ENCODE measurements around the gene LGALS16.
A peak's percentile ranks its signal among the peaks of the same experiment; 100 is the strongest.
"Not testable (repeated sequence)": the region's sequence is repeated elsewhere in the genome, so short reads cannot be mapped to it uniquely, and the experiment has no call there.

LGALS16 gene

DNA sequence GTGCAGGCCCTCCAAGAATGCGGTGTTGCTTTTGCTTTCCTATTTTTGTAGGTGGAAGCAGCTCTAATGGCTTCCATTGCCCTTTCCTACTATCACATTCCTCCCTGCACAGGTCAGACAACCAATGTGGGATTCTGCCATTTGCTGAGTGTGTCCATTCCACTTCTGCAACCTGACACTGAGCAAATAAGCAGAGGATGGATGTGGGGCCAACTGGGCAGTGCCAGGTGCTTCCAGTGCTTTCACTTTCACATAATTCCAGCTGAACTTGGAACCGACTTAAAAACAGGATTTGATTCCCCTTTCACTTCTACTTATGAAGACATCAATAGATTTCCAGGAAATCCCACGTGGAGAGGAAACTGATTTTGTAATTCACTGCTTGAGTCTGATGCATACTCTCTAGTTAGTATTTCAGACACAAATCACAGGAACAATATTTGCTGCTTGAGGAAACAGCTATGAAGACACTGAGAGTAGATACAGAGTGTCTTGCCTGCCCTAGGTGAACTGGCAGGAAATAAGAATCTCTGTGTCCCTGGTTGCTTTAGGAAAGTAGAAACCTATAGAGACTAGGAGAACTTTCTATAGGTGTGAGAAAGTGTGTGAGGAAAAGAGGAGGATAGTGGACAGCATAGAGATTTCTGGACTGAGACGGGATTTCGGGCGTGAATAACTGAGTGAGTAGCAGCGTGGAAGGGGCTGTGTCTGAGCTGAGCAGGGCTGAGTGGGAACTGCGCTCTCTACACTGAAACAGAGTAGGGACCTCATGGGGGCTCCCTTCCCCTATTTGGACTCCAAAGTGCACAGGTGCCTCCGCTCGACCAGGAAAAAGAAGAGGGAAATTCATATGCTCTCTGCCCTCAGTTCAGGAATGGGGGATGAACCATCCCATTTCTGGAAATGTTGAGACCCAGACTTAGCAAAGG, 22.5 kb downstream of the LGALS16 start:
- no peak for DNase-seq (ENCODE audit: low read depth in 2 of 2)

DNA sequence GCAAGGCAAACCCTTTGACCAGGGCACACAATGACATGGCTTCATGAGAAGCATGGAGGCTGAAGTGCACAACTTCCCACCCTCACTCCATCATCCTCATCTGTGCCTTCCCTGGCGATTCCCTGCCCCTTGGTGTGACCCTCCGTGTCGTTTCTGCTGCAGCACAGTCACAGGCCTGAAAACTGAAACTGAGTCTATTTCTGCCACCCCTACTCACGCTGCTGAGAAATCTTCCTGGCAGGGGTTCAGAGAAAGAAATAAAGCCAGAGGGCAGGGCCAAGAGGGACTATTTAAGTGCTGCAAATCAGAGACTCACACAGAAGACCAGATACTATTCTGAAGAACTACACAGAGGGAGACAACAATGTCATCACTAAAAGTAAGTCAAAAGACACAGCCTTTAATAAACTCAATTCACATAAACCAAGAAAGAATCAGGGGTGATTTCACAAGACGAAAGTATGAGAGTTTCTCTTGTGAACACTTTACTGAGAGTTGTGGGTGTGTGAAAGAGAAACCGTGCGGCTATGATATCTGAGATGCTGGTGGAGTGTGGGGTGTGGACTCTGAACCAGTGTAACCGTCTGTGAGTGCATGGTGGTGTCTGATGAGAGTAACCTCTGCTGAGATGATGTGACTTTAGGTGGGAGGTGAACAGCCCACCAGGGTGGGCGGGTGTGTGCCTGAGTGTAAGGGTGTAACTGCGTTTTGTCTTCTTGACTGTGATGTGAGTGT, 23.5 kb downstream of the LGALS16 start:
- DNase-seq (ENCODE audit: low read depth in 2 of 2), result peak; percentile 16 to 51

DNA sequence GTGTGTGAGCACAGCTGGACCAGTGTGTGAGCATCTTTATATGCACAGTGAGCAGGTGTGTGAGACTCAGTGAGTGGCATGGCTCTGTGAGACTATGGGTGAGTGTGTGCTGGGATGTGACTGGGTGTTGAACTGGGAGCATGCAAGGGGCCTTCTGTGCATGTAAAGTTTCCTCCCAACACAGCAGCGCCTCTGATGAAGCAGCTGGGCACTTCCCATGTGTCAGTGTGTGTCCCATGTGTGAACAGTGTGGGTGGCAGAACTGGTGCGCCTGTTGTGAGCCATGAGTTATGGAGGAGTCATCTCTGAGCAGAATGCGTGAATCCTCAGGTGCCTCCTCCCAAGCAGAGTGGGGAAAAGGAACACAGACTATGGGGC, 24.1 kb downstream of the LGALS16 start:
- DNase-seq (ENCODE audit: low read depth in 2 of 2), result peak in 1 of 2 donors; percentile 40

DNA sequence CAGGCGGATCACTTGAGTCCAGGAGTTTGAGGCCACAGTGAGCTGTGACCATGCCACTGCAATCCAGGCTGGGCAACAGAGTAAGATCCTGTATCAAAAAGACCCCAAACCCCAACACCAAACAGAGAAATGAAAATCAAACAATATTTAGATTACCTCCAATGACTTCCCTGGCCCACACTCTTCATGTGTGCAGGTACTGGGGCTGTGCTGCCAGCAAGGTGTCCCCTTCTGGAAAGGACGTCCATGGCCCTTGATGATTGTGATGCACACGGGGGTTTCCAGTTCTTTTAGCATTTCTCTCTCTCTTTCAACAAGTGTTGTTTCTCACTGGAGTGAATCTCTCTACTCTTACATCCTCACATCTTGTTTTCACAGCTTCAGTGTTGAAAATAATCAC, 24.9 kb downstream of the LGALS16 start:
- DNase-seq (ENCODE audit: low read depth in 2 of 2), result no peak

DNA sequence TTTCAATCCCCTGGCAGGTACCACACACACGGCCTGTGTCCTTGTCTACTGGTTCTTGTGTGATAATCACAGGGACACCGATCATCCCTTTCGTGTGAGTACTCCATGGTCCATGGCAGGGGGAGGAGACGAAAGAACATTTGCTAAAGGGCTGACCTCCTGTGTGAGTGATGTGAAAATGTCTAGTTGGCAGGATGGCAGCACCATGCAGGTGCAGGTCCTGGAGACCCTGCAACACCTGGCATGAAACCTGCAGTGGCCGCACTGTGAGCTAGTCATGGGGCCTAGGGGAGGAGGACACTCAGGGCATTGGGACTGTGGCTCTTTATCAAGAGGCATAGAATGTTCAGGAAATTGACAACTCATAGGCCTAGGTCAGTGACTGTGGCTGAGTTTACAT, 25.7 kb downstream of the LGALS16 start:
- DNase-seq (ENCODE audit: low read depth in 2 of 2), result no peak

DNA sequence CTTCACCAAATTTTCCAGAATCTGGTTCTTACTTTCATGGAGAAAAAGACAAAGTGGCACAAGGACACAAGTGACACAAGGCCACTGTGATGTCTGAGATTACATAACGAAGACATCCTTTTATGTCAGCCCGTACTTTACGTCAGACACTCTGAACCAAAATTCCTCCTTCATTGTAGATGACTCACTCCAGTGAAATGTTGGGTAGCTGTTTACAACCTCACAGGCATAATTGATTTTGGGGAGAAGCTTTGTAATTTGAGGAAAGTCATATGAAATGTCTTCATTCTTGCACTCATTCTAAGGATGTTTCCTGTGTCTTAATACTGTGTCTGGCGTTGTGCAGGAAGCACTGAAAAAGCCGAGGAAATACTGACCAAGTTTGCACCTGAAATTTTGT, 28.6 kb downstream of the LGALS16 start:
- no peak for DNase-seq (ENCODE audit: low read depth in 2 of 2)

DNA sequence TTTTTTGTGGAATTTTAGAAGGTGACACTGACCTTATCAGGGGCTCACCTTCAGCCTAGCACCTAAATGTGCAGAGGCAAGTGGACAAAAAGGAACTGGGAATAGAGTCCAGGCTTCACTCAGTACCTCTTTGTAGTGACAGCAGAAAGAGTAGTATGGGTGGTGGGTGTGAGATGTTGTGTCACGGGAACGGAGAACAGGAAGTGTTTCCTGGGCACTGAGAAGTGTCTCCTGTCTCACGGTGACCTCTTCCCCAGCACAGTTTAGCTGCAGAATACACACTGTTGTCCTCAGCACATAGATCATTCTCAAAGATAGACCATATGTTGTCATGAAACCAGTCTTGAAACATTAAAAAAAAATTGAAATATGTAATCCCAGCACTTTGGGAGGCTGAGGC, 31.0 kb downstream of the LGALS16 start:
- DNase-seq (ENCODE audit: low read depth in 2 of 2), result no peak

DNA sequence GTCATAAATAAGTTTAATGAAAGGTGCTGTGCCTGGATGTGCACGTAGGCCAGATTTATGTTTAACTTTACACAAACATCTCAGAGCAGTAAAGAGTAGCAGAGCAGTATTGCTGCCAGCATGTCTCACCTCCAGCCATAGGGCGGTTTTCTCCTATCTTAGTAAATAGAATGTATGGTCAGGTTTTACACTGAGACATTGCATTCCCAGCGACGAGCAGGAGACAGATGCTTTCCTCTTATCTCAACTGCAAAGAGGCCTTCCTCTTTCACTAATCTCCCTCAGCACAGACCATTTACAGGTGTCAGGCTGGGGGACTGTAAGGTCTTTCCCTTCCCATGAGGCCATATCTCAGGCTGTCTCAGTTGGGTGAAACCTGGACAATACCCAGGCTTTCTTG, 32.9 kb downstream of the LGALS16 start:
- not testable (repeated sequence) for DNase-seq (ENCODE audit: low read depth in 2 of 2)

DNA sequence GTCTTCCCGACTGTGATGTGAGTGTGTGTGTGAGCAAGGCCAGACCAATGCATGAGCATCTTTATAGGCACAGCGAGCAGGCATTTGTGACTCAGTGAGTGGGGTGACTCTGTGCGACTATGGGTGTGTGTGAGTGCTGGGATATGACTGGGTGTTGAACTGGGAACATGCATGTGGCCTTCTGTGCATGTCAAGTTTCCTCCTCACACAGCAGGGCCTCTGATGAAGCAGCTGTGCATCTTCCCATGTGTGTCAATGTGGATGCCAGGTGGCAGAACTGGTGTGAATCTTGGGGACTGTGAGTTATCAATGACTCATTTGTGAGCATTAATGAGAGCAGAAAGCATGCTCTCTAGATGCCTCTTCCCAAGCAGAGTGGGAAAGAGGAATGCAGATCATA, 36.5 kb downstream of the LGALS16 start:
- DNase-seq (ENCODE audit: low read depth in 2 of 2), result no peak

DNA sequence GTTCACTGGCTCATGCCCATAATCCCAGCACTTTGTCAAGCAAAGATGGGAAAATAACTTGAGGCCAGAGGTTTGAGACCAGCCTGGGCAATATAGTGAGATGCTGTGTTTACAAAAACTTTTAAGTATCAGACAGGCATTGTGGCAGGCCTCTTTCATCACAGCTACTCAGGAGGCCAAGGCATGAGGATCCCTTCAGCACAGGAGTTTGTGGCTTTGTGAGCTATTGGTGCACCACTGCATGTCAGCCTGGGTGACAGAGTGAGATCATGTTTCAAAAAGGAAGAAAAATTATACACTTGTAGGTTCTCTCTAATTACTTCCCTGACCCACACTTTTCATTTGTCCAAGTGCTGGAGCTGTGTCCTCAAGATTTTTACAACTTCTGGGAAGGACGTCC, 37.1 kb downstream of the LGALS16 start:
- DNase-seq (ENCODE audit: low read depth in 2 of 2), result no peak

DNA sequence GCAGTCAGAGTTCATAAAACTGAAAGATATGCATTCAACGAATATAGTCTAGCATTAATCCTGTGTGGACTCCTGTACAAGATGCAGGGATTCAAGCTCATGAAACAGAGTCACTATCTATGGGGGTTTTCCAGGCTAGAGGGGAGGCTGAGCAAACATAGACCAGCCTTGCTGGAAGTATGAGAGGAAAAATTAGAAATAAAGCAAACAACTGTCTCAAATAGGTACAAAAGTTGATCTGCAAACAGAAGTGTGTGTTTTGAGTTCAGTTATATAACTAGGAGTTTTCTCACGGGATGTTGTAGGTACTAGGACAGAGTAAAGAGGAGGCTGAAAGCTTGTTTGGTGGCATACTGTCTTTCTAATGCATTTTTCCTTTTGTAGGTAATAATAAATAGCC, 40.0 kb downstream of the LGALS16 start:
- DNase-seq (ENCODE audit: low read depth in 2 of 2), result no peak

DNA sequence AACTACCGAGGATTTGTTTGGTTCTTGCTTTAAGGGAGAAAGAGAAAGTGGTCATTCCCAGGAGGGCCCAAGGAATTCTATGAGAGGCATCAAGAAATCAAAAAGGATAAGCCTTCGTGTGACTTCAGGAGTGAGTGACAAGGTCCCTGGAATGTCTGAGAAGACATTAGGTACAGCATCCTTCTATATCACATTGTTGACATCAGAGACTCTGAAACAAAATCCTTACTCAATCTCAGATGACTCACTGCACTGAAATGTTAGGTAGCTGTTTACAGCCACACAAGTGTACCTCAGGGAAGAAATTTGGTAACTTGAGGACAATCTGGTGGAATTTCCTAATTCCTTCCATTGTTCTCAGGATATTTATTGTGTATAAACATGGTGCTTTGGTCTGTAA, 40.7 kb downstream of the LGALS16 start:
- no peak for DNase-seq (ENCODE audit: low read depth in 2 of 2)

DNA sequence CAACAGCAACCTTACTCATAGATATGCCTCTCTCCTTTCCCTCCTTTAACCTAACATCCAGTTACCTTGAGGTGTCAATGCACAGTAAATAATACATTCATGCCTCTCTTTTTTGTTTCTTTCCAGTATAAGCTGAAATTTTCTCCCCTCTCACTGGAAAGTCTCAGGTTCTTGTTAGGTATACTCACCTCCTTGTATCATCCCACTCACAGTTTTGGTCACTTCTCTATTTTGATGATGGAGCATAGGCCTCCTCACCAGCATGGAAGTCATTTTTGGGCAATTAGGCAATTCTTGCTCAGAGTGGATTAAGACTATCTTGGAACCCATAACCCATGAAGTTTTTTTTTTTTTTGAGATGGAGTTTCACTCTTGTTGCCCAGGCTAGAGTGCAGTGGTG, 42.8 kb downstream of the LGALS16 start:
- no peak for DNase-seq (ENCODE audit: low read depth in 2 of 2)

DNA sequence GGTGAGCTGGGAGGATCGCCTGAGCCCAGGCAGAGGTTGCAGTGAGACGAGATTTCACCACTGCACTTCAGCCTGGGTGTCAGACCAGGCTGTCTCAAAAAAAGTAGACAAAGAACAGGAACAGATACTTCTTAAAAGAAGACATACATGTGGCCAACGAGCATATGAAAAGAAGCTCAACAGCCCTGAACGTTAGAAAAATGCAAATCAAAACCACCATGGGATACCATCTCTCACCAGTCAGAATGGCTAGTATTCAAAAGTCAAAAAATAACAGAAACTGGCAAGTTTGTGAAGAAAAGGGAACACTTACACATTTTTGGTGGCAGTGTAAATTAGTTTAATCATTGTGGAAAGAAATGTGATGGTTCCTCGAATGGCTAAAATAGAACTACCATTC, 45.6 kb downstream of the LGALS16 start:
- DNase-seq (ENCODE audit: low read depth in 2 of 2), result no peak

DNA sequence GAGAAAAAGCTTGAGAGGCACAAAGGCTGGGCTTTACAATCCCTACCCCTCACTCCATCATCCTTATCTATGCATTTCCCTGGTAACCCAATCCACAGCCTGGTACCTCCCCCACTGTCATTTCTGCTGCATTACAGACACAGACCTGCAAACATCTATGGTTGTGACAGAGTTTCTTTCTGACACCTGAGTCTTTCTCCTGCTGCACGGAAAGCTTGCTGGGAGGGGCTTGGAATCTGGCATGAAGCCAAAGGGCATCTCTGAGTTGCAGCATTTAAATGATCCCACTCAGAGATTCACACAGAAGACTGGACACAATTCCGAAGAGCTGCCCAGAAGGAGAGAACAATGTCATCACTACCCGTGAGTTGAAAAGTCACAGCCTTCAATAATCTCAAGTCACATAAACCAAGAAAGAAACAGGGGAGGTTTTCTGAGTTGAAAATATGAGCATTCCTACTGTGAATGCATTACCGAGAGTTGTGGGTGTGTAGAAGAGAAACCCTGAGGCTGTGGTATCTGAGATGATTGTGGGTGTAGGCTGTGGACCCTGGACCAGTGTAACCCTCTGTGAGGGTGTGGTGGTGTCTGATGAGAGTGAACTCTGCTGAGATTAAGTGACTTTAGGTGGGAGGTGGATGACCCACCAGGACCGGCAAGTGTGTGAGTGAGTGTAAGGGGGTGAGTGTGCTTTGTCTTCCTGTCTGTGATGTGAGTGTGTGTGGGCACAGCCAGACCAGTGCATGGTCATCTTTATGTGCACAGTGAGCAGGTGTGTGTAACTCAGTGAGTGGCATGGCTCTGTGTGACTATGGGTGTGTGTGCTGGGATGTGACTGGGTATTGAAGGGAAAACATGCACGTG, 48.7 kb downstream of the LGALS16 start, which contains the start of gene LGALS14:
Gene LGALS14 (plus strand): TSS at position 301 of the 864 bp plus-strand sequence. CDS start 48 bp downstream, at position 349.
- DNase-seq (ENCODE audit: low read depth in 2 of 2), result no peak

DNA sequence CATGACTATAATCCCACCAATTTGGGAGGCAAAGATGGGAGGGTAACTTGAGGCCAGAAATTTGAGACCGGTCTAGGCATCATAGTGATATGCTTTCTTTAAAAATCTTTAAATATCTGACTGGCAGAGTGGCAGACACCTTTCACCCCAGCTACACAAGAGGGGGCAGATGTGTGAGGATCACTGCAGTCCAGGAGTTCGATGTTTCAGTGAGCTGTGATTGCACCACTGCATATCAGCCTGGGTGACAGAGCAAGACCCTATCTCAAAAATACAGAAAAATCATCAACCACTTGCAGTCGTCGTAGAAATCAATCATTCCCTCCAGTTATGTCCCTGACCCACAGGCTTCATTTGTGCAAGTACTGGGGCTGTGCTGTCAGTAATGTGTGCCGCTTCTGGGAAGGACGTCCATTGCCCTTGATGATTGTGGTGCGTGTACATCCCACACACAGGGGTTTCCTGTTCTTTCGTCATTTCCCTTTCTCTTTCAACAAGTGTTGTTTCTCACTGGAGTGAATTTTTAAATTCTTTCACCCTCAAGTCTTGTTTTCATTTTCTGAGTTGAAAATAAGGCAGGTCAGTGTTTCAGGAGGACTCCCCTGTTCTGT, 50.0 kb downstream of the LGALS16 start:
- DNase-seq (ENCODE audit: low read depth in 2 of 2), result no peak

DNA sequence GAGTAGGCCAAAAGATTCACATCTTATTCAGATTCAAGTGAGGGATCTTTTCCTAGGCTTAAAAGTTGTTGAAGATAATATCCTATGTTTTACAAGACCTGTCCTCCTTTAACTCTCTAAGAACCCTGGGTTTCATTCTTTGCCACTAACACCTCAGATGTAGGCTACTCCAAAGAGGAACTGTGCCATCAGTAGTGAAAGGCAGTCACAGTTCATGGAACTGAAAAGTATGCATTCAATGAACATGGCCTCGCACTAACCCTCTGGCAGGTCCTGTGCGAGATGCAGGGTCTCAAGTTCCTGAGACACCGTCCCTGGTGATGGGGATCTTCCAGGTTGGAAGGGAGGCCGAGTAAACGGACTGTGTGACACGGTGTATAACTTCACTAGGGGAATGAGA, 52.9 kb downstream of the LGALS16 start:
- no peak for DNase-seq (ENCODE audit: low read depth in 2 of 2)

DNA sequence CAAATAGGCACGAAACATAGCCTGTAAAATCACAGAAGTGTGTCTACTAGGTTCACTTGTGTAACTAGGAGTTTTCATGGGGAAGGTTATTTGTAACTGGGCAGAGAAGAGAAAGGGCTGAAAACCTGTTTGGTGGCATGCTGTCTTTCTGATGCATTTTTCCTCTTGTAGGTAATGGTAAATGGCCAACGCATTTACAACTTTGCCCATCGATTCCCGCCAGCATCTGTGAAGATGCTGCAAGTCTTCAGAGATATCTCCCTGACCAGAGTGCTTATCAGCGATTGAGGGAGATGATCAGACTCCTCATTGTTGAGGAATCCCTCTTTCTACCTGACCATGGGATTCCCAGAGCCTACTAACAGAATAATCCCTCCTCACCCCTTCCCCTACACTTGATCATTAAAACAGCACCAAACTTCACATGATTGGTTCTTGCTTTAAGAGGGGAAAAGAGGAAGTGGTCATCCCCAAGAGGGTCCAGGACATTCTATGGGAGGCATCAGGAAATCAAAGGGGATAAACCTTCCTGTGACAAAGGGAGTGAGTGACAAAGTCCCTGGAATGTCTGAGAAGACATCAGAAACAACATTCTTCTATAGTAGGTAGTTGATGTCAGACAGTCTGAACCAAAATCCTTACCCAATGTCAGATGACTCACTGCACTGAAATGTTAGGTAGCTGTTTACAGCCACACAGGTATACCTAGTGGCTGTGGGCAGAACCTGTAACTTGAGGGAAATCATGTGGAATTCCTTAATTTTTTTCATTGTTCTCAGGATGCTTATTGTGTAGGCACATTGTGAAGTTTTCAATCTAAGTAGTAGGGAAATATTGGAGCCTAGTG, 53.5 kb downstream of the LGALS16 start:
- DNase-seq (ENCODE audit: low read depth in 2 of 2), result no peak

Data from stimulated activated CD8-positive, alpha-beta memory T cell treated with anti-CD3 and anti-CD28 coated beads, Interleukin-15, amount 100 ng/mL, for 48 hours (primary cell).